ENCODE results near the gene MACIR. TPM values are rescaled to one million over a fixed set of nuclear protein-coding genes. Genes with fewer than 3 reads are reported as not detected.

Gene MACIR
- total RNA-seq: 10 to 100 TPM; 12.2 to 41.7 (median 19.5) TPM

- no peak for TF ChIP-seq CTCF (IDR thresholded peaks at IDR 0.05; ENCODE audit: low read depth)
These were observed at the start of gene MACIR for GRCh38 chr5:103258368-103258956. Gene MACIR, plus strand, starts transcription at chr5:103258763. Its CDS starts 17,157 bp downstream, at chr5:103275920.

- TF ChIP-seq CTCF (IDR thresholded peaks at IDR 0.05; ENCODE audit: low read depth): no peak
These were observed 49.5 kb upstream of the MACIR start for GRCh38 chr5:103209065-103209464.

DNA sequence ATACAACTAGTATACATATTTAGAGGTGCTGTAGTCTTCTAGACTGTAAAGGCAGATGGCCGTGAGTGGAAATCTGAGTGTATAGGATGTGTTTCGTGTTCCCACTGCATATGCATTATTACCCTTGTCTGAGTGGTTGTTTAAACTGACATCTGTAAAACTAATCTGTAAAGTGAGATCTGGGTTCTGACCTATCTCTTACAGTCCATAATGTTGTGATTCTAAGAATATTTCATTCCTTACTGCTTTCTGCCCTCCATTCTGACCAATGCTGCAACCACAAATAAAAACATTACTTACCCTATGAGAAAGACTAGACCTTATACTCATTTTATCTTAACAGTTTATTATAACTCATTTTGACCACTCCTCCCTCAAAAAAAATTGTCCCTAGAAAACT is 47.6 kb upstream of the MACIR start:
- TF ChIP-seq CTCF (IDR thresholded peaks at IDR 0.05; ENCODE audit: low read depth): no peak

GRCh38 chr5:103211576-103212561 is 46.7 kb upstream of the MACIR start:
- no peak for TF ChIP-seq CTCF (IDR thresholded peaks at IDR 0.05; ENCODE audit: low read depth)

DNA sequence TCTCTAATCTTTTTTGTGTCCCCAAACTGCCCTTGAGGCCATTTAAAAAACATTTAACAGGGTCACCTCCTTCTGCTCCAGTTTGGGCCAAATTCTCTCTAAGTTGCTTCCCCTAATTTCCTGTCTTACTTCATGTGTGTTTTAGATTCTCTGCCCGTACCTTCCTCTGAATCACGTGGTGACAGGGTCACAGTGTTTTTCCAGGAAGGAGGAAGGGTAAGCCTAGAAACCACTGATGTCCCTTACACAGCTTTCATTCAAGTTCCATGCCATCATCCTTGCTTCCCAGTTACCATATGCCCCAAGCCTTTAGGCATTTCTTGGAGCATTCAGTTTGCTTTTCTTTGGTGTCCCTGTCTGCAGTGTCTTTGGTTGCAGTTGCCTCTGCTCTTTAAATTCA is 42.4 kb upstream of the MACIR start:
- no peak for TF ChIP-seq CTCF (IDR thresholded peaks at IDR 0.05; ENCODE audit: low read depth)

DNA sequence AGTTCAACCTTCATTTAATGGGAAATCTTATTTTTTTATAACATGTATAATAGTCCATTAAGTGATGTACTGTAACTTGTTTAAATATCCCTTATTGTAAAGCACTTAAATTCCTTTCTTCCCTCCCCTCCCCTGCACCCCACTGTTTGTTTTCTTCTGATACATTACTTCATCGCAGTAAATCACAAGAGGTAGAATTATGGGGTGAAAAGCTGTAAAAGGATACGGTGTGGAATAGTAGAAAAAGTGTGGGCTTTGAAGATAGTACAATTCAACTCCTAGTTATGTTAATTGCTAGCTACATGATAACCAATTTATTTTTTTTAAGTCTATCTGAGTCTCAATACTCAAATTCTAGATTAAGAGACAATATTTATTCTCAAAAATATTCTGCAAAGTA is 41.9 kb upstream of the MACIR start:
- no peak for TF ChIP-seq CTCF (IDR thresholded peaks at IDR 0.05; ENCODE audit: low read depth)

DNA sequence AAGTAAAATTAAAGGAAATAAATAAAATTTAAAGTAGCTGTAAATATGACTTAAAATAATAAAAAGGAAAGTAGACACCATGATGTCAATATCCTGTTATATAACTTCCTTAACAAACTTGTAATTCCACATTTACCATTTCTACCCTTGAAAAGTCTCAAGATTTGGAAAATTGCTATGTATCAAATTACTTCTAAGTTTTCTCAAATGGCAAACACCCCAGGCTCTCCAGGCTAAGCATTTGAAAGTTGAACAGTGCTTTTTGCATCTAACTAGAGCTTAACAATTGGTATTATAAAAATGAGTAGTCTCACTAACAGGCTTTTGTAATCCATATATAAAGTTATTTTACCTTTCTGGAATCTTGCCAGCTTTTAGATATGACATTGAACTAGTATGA is 41.5 kb upstream of the MACIR start:
- no peak for TF ChIP-seq CTCF (IDR thresholded peaks at IDR 0.05; ENCODE audit: low read depth)
